Measurements from ENCODE around the gene CLN6.
"Not testable (repeated sequence)": the region's sequence is repeated elsewhere in the genome, so short reads cannot be mapped to it uniquely, and the experiment has no call there.

The CLN6 gene

DNA sequence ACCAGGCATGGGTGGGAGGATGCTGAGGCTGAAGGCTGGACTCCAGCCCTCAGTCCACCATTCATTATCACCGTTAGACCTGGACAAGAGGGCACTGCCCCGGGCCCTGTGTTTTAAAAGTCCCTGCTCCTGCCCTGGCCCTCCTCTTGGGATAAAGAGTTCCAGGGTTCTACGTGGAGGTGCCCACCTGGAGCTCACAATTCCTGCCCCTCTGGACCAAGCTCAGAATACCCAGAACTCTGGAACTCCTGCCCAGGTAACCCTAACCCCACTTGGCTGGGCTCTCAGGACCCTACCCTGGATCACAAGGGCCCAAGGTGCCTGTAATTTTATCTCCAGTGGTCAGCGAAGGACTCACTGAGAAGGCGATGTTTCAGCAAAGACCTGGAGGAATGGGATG, 25.6 kb downstream of the CLN6 start:
- DNase-seq (ENCODE audit: low read depth): no peak
- no peak overlapping the region for H3K4me3 ChIP-seq (ENCODE audit: control insufficient read depth, low read depth, low read length)
- TF ChIP-seq, protein P1, sequence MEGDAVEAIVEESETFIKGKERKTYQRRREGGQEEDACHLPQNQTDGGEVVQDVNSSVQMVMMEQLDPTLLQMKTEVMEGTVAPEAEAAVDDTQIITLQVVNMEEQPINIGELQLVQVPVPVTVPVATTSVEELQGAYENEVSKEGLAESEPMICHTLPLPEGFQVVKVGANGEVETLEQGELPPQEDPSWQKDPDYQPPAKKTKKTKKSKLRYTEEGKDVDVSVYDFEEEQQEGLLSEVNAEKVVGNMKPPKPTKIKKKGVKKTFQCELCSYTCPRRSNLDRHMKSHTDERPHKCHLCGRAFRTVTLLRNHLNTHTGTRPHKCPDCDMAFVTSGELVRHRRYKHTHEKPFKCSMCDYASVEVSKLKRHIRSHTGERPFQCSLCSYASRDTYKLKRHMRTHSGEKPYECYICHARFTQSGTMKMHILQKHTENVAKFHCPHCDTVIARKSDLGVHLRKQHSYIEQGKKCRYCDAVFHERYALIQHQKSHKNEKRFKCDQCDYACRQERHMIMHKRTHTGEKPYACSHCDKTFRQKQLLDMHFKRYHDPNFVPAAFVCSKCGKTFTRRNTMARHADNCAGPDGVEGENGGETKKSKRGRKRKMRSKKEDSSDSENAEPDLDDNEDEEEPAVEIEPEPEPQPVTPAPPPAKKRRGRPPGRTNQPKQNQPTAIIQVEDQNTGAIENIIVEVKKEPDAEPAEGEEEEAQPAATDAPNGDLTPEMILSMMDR (conservative IDR thresholded peaks at IDR 0.05; ENCODE audit: control insufficient read depth, insufficient read depth, low read depth, low read length): no peak

DNA sequence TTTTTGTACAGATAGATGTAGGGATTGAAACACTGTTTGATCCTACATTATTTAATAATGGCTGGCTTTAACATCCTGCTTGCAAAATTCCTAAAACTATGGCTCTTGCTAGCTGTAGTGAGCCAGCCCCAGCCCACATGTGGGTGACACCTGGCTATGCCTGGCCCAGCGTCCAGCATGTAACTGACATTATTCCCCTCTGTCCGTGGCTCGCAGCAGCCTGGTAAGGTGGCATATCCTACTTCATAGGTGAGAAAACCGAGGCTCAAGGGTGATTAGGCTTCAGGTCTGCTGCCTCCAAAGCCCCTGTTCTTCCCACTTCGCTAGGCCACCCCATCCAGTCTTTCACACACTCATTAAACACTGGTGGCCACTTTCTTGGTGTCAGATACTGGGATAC, 26.0 kb downstream of the CLN6 start:
- DNase-seq (ENCODE audit: low read depth): no peak
- TF ChIP-seq, protein P1 (conservative IDR thresholded peaks at IDR 0.05; ENCODE audit: control insufficient read depth, insufficient read depth, low read depth, low read length): no peak
- H3K4me3 ChIP-seq (ENCODE audit: control insufficient read depth, low read depth, low read length): no peak overlapping the region

- not testable (repeated sequence) for H3K4me3 ChIP-seq (ENCODE audit: control insufficient read depth, low read depth, low read length); DNase-seq (ENCODE audit: low read depth)
Measured at GRCh38 chr15:68202994-68203393, 26.5 kb downstream of the CLN6 start.

- no peak for DNase-seq (ENCODE audit: low read depth)
- TF ChIP-seq, protein P1 (conservative IDR thresholded peaks at IDR 0.05; ENCODE audit: control insufficient read depth, insufficient read depth, low read depth, low read length): no peak
Measured at GRCh38 chr15:68201879-68202261, 27.7 kb downstream of the CLN6 start.

GRCh38 chr15:68201153-68201878, 28.2 kb downstream of the CLN6 start:
- H3K4me3 ChIP-seq (ENCODE audit: control insufficient read depth, low read depth, low read length): no peak overlapping the region
- TF ChIP-seq, protein P1 (conservative IDR thresholded peaks at IDR 0.05; ENCODE audit: control insufficient read depth, insufficient read depth, low read depth, low read length): no peak
- no peak for DNase-seq (ENCODE audit: low read depth)

More at GRCh38 chr15:68201879-68202261, 27.7 kb downstream of the CLN6 start:
- H3K4me3 ChIP-seq (ENCODE audit: control insufficient read depth, low read depth, low read length): no peak overlapping the region

DNA sequence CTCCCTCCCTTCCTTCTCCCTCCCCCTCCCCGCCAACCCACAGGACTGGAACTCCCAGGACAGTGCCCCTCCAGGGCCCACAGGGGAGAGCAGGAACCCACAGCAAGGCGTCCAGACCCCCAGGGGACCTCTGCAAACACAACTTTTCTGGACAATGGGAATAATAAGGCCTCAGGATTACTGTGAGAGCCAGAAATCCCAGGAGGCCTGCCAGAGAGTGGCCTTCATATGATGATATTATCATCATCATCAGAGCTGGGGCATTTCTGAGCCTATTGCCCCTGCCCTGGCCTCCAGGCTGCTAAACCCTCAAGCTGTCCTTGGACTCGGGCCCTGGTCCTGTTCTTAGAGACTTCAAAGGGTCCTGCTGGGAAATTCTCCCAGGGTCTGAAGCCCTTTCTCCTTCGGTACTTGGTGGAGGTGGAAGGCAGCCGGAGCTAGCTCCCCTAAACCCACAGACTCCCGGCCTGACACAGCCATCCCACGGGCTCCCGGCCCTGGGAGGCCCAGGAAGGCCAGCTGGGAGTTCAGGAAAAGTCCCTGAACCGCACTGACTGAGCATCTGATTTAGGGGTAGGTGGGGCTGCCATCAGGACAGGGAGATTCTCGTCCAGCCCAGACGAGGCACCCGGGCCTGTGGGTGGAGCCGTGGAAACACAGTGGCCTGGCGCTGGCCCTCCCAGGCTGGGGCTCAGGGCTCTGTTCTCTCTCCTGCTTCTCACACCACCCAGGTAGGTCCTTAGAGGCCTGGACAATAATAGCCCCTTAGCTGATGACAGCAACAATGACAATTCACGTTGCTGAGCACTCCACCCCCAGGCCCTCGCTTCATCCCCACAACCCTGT, 29.3 kb downstream of the CLN6 start:
- DNase-seq (ENCODE audit: low read depth): no peak
- H3K4me3 ChIP-seq (ENCODE audit: control insufficient read depth, low read depth, low read length): no peak overlapping the region
- TF ChIP-seq, protein P1 (conservative IDR thresholded peaks at IDR 0.05; ENCODE audit: control insufficient read depth, insufficient read depth, low read depth, low read length): no peak

DNA sequence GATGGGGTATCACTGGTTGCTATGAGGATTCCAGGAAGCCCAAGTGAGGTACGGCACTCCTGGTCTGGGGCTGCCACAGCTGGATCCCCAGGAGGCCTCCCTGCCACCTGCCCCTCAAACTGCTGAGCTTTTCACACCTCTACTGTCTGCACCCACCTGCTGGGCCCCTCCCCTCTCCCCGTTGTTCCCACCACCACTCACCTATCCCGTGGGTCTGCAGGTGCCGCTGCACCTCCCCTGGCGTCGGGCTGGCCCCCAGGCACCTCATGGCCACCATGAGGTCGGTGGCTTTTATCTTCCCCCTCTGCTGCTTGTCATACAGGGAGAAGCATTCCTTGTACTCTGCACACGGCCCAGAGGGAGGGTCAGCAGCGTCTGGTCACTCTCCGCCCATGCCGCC, 30.2 kb downstream of the CLN6 start:
- no peak overlapping the region for H3K4me3 ChIP-seq (ENCODE audit: control insufficient read depth, low read depth, low read length)
- TF ChIP-seq, protein P1 (conservative IDR thresholded peaks at IDR 0.05; ENCODE audit: control insufficient read depth, insufficient read depth, low read depth, low read length): no peak
- no peak for DNase-seq (ENCODE audit: low read depth)
